Kidney epithelial cell (primary cell): ENCODE results near the gene RASGRP1. TPM values are rescaled to one million over a fixed set of nuclear protein-coding genes. Genes with fewer than 3 reads are reported as not detected.

Experiments used
- DNase-seq: peaks from one replicate; pipeline ENCODE4 v3.0.0-alpha.2; 2010; ENCODE audit warnings: low read depth
- H3K27me3 ChIP-seq: 2 replicates; pipeline ENCODE4 v1.6.0; 2011; ENCODE audit warnings: low read length; ENCODE audit not compliant: control insufficient read depth, insufficient read depth
- H3K36me3 ChIP-seq: 2 replicates; pipeline ENCODE4 v1.5.1; 2011; ENCODE audit warnings: low read length; ENCODE audit not compliant: control insufficient read depth, insufficient read depth
- H3K4me3 ChIP-seq: 2 replicates; pipeline ENCODE4 v1.5.1; 2011; ENCODE audit warnings: low read depth, mild to moderate bottlenecking, control low read depth, low read length
- CTCF ChIP-seq: IDR thresholded peaks from 2 replicates; pipeline ENCODE4 v1.5.1; 2011; ENCODE audit warnings: mild to moderate bottlenecking, moderate library complexity, low read length, control low read depth, inconsistent platforms; ENCODE audit not compliant: insufficient read depth, poor library complexity, severe bottlenecking
- total RNA-seq: library from RNA; depleted of rRNA; stranded (reverse); fragments of >200 nt; gene quantifications from 2 replicates; pipeline ENCODE4 v1.2.3, GENCODE V29; 2015

RASGRP1 gene
- total RNA-seq, 1 donor from 2014 or later: 3.1 TPM

- Histone ChIP-seq H3K4me3 (no peak overlapping the region), H3K36me3 (no peaks in the 10 kb centered on the region), H3K27me3 (no peaks in the 10 kb centered on the region)
- no peak for TF ChIP-seq CTCF
- DNase-seq: no peak
Observed at GRCh38 chr15:38461066-38461833, 103.4 kb downstream of the RASGRP1 start.

- no peaks in the 10 kb centered on the region for H3K36me3 ChIP-seq
- no peak overlapping the region for H3K4me3 ChIP-seq
- no peak for TF ChIP-seq CTCF
- H3K27me3 ChIP-seq: no peaks in the 10 kb centered on the region
- DNase-seq: no peak
Observed at GRCh38 chr15:38460543-38460942, 104.1 kb downstream of the RASGRP1 start.

GRCh38 chr15:38459480-38459879 is 105.1 kb downstream of the RASGRP1 start:
- TF ChIP-seq CTCF: no peak
- H3K4me3 ChIP-seq: no peak overlapping the region
- no peaks in the 10 kb centered on the region for H3K27me3 ChIP-seq
- H3K36me3 ChIP-seq: no peaks in the 10 kb centered on the region
- DNase-seq: no peak

- H3K36me3 ChIP-seq: no peaks in the 10 kb centered on the region
- no peak for DNase-seq
- no peaks in the 10 kb centered on the region for H3K27me3 ChIP-seq
- no peak overlapping the region for H3K4me3 ChIP-seq
- TF ChIP-seq CTCF: no peak
Observed at GRCh38 chr15:38458646-38459045, 106.0 kb downstream of the RASGRP1 start.

GRCh38 chr15:38455092-38455491 is 109.5 kb downstream of the RASGRP1 start:
- Histone ChIP-seq H3K27me3 (no peaks in the 10 kb centered on the region), H3K36me3 (no peaks in the 10 kb centered on the region), H3K4me3 (peak overlapping the region; percentile 71)
- no peak for DNase-seq
- no peak for TF ChIP-seq CTCF

- no peak for DNase-seq
- no peak for TF ChIP-seq CTCF
- Histone ChIP-seq H3K4me3 (peak overlapping the region; percentile 71), H3K36me3 (no peaks in the 10 kb centered on the region), H3K27me3 (no peaks in the 10 kb centered on the region)
Observed at GRCh38 chr15:38454696-38455090, 109.9 kb downstream of the RASGRP1 start.
